IPS-NIHi7 (cell line): ENCODE results near the gene GSDMA.
"Not testable (repeated sequence)": the region's sequence is repeated elsewhere in the genome, so short reads cannot be mapped to it uniquely, and the experiment has no call there.

ENCODE experiments used
- DNase-seq: peaks from one replicate; pipeline ENCODE4 v3.0.0; 2012; ENCODE audit warnings: mixed read lengths; ENCODE audit errors: extremely low spot score

GSDMA gene

GRCh38 chr17:39996800-39997199 is 34.0 kb downstream of the GSDMA start:
- no peak for DNase-seq

DNA sequence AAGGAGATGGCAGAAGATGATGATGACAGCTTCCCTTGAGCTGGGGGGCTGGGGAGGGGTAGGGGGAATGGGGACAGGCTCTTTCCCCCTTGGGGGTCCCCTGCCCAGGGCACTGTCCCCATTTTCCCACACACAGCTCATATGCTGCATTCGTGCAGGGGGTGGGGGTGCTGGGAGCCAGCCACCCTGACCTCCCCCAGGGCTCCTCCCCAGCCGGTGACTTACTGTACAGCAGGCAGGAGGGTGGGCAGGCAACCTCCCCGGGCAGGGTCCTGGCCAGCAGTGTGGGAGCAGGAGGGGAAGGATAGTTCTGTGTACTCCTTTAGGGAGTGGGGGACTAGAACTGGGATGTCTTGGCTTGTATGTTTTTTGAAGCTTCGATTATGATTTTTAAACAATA is 34.7 kb downstream of the GSDMA start:
- DNase-seq, result no peak

DNA sequence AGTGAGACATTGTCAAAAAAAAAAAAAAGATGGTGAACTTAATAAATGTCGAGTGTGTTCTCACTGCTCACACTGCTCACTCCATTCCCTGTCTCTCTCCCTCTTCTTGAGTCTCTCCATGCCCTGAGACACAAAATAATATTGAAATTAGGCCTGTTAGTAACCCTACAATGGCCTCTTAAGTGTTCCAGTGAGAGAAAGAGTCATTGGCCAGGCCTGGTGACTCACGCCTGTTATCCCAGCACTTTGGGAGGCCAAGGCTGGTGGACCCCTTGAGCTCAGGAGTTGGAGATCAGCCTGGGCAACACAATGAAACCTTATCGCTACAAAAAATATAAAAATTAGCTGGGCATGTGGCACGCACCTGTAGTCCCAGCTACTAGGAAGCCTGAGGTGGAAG is 36.3 kb downstream of the GSDMA start:
- no peak for DNase-seq

DNA sequence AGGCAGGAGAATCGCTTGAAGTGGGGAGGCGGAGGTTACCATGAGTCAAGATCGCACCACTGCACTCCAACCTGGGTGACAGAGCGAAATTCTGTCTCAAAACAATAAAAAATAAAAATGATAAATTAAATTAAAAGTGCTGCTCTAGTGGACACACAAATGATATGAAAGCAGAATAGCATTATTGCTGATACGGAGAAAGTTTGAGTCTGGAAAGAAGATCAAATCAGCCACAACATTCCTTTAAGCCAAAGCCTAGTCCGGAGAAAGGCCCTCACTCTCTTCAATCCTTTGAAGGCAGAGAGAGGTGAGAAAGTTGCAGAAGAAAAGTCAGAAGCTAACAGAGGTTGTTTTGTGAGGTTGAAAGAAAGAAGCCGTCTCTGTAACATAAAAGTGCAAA is 37.4 kb downstream of the GSDMA start:
- no peak for DNase-seq

- not testable (repeated sequence) for DNase-seq
Measured at GRCh38 chr17:40001335-40001734, 38.5 kb downstream of the GSDMA start.

DNA sequence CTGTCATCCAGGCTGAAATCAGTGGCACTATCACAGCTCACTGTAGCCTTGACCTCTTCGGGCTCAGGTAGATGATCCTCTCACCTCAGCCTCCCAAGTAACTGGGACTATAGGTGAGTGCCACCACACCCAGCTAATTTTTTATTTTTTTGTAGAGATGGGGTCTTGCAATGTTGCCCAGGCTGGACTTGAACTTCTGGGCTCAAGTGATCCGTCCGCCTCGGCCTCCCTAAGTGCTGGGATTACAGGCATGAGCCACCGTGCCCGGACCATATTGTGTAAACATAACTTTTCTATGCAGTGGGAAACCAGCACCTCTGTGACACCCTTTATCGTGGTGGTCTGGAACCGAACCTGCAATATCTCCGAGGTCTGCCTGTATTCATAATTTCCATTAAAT is 41.3 kb downstream of the GSDMA start:
- no peak for DNase-seq

DNA sequence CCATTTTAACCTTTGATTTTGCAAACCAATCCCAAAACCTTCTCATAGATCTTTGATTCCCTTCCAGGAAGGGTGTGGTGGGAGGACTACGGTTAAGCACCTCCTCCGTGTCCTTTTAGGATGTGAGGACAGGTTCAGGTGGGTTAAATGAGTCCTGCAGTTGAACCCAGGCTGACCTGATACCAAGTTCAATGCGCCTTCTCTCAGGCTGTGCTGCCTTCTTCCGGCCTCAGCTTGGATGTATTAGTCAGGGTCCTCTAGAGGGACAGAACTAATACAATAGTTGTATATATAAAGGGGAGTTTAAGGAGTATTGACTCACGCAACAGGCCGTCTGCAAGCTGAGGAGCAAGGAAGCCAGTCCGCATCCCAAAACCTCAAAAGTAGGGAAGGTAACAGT is 41.9 kb downstream of the GSDMA start:
- DNase-seq, result no peak

GRCh38 chr17:40005520-40005919 is 42.7 kb downstream of the GSDMA start:
- DNase-seq, result no peak

DNA sequence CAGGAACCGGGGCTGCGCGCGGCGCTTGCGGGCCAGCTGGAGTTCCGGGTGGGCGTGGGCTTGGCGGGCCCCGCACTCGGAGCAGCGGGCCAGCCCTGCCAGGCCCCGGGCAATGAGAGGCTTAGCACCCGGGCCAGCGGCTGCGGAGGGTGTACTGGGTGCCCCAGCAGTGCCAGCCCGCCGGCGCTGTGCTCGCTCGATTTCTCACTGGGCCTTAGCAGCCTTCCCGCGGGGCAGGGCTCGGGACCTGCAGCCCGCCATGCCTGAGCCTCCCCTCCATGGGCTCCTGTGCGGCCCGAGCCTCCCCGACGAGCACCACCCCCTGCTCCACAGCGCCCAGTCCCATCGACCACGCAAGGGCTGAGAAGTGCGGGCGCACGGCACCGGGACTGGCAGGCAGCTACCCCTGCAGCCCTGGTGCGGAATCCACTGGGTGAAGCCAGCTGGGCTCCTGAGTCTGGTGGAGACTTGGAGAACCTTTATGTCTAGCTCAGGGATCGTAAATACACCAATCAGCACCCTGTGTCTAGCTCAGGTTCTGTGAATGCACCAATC is 48.2 kb downstream of the GSDMA start:
- DNase-seq, result not testable (repeated sequence)

- DNase-seq, result not testable (repeated sequence)
Measured at GRCh38 chr17:40012017-40012647, 49.3 kb downstream of the GSDMA start.

DNA sequence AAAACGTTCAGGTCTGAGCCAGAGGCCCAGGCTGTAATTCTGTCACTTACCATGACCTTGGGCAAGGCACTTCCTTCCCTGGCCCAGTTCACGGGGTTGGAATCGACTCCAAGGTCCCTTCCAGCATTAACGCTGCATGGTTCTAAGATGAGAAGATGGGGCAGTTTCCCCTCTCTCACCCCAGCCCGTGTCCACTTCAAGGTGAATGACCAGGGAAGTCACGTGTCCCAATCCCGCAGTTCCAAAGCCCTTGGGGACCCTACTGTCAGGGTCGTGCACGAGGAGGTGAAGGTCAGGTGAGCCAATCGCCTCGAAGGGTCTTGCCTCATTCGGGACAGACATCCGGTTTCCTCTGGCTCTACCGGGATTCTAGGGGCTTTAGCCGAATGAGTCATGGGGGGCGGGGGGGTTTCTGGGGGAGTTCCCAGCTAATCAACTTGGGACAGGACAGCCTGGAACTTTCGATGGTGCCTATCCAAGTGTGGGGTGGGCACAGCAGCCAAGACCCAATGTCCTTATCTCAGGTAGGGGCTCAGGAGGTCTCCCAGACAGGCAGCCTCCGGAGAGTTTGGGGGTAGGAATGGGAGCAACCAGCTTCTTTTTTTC is 51.7 kb downstream of the GSDMA start:
- DNase-seq, result no peak

DNA sequence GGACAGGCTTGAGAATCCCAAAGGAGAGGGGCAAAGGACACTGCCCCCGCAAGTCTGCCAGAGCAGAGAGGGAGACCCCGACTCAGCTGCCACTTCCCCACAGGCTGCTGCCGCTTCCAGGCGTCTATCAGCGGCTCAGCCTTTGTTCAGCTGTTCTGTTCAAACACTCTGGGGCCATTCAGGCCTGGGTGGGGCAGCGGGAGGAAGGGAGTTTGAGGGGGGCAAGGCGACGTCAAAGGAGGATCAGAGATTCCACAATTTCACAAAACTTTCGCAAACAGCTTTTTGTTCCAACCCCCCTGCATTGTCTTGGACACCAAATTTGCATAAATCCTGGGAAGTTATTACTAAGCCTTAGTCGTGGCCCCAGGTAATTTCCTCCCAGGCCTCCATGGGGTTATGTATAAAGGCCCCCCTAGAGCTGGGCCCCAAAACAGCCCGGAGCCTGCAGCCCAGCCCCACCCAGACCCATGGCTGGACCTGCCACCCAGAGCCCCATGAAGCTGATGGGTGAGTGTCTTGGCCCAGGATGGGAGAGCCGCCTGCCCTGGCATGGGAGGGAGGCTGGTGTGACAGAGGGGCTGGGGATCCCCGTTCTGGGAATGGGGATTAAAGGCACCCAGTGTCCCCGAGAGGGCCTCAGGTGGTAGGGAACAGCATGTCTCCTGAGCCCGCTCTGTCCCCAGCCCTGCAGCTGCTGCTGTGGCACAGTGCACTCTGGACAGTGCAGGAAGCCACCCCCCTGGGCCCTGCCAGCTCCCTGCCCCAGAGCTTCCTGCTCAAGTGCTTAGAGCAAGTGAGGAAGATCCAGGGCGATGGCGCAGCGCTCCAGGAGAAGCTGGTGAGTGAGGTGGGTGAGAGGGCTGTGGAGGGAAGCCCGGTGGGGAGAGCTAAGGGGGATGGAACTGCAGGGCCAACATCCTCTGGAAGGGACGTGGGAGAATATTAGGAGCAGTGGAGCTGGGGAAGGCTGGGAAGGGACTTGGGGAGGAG is 52.5 kb downstream of the GSDMA start, which contains the start of gene CSF3:
Gene CSF3, plus strand, starts transcription at position 436 of the 993 bp plus-strand sequence. Its CDS starts 35 bp downstream, at position 471.
- DNase-seq, result no peak

- DNase-seq, result no peak
Measured at GRCh38 chr17:40015998-40016985, 53.5 kb downstream of the GSDMA start.

DNA sequence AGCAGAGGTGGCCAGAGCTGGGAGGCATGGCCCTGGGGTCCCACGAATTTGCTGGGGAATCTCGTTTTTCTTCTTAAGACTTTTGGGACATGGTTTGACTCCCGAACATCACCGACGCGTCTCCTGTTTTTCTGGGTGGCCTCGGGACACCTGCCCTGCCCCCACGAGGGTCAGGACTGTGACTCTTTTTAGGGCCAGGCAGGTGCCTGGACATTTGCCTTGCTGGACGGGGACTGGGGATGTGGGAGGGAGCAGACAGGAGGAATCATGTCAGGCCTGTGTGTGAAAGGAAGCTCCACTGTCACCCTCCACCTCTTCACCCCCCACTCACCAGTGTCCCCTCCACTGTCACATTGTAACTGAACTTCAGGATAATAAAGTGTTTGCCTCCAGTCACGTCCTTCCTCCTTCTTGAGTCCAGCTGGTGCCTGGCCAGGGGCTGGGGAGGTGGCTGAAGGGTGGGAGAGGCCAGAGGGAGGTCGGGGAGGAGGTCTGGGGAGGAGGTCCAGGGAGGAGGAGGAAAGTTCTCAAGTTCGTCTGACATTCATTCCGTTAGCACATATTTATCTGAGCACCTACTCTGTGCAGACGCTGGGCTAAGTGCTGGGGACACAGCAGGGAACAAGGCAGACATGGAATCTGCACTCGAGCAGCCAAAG is 54.7 kb downstream of the GSDMA start:
- DNase-seq, result no peak

- peak; percentile 78 for DNase-seq
Measured at GRCh38 chr17:40018211-40019121, 55.7 kb downstream of the GSDMA start.

DNA sequence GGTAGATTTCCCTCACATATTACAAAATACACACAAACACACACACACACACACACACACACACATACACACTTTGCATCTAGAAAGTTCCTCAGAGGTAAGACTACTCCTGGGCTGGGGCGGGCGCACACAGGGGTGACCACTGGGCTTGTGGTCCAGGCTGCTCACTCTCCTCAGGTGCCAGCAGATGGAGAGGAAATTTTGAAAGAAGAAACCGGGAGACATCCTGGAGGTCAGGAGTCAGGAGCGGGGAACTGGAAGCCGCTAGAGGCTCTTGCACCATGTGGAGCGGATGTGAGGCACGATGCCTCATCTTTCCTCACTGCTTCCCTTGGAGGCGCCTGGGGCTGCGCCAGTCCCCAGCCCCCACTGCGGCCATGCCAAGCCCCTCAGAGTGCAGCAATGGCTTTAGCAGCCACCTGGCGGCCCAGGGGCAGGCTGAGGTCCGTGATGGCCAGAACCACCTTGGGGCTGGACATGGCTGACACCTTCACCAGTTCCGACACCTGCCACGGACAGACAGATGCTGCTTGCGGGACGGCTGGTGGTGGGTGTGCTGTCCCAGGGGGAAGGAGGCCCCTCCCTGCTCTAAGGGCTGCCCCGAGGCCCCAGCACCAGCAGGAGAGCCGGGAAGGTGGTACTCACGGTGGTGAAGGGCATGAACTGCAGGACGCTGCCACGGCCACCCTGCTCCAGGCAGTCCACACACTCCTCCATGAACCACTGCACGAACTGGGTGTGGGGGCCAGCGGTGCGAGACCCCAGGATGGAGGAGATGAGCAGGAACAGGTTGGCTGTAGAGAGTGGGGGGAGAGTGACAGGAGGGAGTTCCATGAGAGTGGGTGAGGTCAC is 56.6 kb downstream of the GSDMA start:
- DNase-seq, result no peak

GRCh38 chr17:40020146-40020545 is 57.3 kb downstream of the GSDMA start:
- no peak for DNase-seq

- no peak for DNase-seq
Measured at GRCh38 chr17:40021451-40021971, 58.7 kb downstream of the GSDMA start.
